Glomerular endothelial cell (primary cell): ENCODE measurements around the gene GALNT7. TPM values are rescaled to one million over a fixed set of nuclear protein-coding genes. Genes with fewer than 3 reads are reported as not detected.
A peak's percentile ranks its signal among the peaks of the same experiment; 100 is the strongest.

Experiments
- DNase-seq: peaks from one replicate; pipeline ENCODE4 v3.0.0-alpha.2; 2011; ENCODE audit warnings: low read depth, low spot score; ENCODE audit errors: extremely low read depth
- total RNA-seq: library from RNA; depleted of rRNA; stranded (reverse); fragments of >200 nt; gene quantifications from 2 replicates; pipeline ENCODE4 v1.2.3, GENCODE V29; 2015

Gene GALNT7
- total RNA-seq, 1 donor from 2014 or later = 63.8 TPM

DNA sequence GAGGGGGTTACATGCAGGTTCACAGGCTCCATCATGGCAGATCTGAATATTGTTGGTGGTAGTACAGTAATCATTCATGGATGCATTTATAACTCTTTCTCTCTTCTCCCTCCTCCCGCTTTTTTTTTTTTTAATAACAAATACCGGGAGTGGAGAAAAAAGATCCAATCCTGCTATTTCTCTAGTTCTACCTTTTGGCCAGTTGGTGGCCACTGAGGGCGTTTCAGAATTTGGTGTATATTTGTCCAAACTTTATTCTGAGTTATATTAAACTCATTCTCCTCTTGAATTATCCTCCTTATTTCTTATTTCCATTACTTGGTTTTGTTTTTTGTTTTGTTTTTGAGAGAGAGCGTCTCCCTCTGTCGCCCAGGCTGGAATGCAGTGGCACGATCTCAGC is 90.7 kb downstream of the GALNT7 start:
- DNase-seq = no peak

DNA sequence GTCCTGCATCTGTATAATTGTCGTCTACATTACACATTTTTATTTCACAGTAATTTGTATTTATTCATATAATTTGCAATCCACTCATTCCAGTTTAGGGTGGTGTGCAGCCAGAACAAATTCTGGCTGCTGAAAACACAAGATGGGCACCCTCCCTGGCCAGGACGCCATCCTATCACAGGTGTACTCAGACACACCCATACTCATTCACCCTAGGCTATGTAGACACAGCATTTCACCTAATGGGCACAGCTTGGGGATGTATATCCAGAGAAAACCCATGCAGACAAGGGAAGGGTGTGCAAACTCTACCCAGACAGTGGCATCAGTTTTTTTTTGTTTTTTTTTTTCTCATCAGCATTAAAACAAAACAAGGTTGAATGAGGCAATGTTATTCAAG is 92.4 kb downstream of the GALNT7 start:
- no peak for DNase-seq

- no peak for DNase-seq
These were observed 93.8 kb downstream of the GALNT7 start for GRCh38 chr4:173262375-173262774.

DNA sequence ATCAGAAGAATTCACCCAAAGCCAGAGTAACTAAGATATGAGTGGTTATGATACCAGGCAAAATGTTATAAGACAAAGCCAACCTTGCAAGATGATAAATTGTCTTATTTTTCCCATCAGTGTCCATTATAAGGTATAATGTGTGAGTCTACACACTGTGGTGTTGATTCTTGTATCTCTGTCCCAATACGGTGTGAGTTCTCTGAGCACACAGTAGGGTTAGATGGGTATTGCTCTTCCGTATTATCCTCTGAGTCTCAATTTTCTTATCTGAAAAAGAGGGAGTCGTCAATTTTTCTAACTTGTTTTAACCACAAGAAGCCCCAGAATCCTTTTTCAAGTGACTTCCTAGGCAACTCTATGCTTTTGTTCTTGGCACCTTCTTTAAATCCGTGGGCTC is 95.6 kb downstream of the GALNT7 start:
- no peak for DNase-seq

DNA sequence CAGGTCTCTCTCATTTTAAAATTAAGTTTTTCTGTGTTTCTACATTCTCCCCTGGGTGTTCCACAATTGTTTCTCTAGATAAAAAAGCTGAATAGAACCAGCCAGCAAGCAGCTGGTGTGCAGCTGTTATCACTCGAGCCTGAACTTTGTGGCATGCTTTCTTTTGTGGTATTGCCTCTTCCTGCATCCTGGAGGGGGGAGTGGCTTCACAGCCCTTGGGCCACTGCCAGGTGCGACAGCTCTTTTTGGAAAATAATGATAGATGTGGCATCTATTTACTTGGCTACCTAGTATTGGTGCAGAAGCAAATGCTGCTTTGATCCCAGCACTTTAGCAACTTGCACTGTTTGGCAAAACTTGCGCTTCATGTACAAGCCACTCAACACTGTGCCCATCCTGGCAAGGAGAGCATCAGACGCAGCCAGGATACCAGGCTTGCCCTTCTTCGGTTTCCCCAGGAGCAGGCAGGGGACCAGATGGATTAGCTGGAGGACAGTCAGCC is 96.1 kb downstream of the GALNT7 start:
- no peak for DNase-seq

- no peak for DNase-seq
These were observed 97.1 kb downstream of the GALNT7 start for GRCh38 chr4:173265751-173266150.

- DNase-seq = no peak
These were observed 99.1 kb downstream of the GALNT7 start for GRCh38 chr4:173267711-173268110.

DNA sequence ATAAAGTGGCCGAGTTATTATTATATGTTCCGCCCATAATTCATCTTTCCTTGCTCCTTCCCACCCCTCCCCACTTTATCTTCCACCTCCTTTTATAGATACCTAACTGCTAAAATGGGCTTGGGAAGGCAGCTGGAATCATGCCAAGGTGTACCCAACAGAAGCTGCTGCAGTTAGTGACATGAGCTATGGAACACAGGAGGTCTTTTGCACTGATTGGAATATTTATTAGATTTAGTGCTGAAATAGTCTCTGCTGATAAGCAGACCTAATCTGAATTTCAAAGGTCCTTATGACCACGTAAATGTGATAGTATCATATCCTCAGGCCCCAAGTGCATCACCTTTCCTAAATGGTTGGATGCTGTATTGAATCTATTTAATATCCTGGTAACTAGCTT is 100.7 kb downstream of the GALNT7 start:
- DNase-seq = no peak

- no peak for DNase-seq
These were observed 101.9 kb downstream of the GALNT7 start for GRCh38 chr4:173270312-173271027.

- no peak for DNase-seq
These were observed 103.7 kb downstream of the GALNT7 start for GRCh38 chr4:173272314-173272713.

- no peak for DNase-seq
These were observed 104.4 kb downstream of the GALNT7 start for GRCh38 chr4:173272996-173273395.

- DNase-seq = no peak
These were observed 105.3 kb downstream of the GALNT7 start for GRCh38 chr4:173273941-173274340.

DNA sequence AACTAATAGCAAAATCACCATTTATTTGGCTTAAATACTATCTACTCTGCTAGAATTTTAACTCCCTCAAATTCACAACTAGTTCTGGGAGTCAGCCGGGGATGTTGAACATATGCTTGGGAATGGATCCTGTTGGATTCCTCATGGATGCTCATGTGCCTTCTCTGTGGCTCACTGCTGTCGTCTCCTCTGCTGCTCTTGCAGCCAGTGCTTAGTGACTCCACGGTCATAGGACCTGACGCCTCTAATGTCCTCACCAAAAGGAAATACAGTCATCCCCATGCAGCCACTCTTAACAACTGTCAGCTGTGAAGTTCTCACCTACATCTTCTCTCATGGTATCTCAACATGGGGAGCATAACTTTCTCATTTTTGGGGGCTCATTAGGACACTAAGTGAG is 106.1 kb downstream of the GALNT7 start:
- DNase-seq = no peak

DNA sequence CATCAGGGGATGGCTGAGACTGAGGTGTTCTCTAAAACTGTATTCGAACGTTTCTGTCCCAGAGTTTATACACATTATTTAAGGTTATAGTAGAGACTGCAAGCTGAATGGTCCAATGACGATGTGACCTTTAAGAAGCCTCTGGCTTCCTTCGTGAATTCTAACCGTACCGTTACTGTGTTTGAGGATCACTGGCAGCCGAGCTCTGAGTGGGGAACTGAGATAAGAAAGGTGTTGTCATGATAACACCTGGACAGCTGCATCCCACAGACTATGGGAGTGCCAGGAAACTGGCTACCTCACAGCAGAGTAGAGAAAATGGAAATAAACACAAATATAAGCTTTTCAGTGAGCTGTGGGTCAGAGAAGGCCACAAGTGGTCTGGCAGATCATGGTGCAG is 106.5 kb downstream of the GALNT7 start:
- no peak for DNase-seq

GRCh38 chr4:173277340-173277739 is 108.7 kb downstream of the GALNT7 start:
- DNase-seq = no peak

DNA sequence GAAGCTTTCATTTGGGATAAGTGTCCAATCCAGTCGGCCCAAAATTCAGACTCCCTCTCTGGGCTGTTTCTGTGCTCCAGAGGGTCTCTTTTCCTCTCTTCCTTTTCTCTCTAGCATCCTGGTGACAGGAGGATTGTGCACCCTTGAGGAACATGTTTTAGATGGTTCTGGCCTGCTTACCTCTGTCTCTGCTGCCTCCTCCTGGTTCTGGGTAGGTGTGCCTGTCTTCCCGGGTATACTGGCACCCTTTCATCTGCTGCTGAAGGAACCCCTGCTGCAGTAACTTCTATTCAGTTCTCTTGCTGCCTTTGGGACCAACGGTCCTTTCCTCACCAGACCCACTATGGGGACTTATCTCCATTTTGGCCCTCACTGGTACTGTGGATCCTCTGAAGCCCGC is 112.4 kb downstream of the GALNT7 start:
- DNase-seq = no peak

DNA sequence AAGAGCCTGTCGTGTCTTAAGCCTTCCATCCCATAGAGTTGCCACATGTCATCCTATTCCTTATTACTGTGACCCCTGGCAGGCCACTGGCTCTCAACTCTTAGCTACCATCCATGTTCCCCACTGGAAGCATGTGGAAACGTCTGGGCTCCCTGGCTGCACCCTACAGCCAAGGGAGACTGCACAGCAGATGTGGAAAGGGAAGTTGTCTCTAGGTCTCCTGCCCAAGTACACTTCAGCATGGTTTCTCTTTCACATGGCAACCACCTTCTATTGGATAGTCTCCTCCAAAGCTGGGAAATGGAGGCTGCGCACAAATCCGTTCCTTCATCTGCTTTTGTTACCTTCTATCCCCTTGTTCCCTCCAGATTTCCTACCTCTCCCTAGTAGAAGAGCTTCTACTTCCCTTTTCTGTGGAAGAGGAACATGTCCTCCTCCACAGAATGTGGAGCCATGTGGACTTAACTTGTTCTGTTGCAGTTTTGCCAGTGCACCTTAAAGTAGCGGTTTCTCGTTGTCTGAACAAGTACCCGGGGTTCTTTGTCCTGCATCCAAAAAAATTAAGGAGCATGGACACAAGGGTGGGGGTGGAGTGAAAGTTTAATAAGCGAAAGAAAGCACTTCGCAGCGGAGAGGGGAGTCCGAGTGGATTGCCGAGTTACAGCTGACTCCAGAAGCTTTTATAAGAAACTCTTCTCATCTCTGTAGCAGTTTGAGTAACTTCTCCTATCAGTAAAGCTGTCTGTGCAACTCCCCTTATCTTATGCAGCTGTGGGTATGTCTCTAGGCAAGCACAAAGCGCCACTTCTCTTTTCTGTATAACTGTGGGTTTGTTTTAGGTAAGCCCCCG is 113.0 kb downstream of the GALNT7 start:
- no peak for DNase-seq

DNA sequence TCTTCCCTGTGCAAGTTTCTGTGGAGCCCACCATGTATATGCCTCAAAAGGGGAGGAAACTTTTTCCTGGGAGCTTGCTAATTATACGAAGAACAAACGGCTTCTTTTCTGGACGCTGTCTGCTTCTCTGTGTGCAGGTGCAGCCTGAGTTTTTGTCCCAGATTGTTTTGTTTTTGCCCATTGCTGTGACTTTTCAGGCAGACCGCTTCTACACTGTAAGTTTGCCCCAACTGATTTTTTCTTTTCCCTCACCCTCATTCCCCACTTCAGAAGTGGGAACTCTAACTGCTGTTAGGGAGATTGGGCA is 113.6 kb downstream of the GALNT7 start:
- no peak for DNase-seq

- no peak for DNase-seq
These were observed 114.0 kb downstream of the GALNT7 start for GRCh38 chr4:173282626-173283025.

- DNase-seq = no peak
These were observed 115.9 kb downstream of the GALNT7 start for GRCh38 chr4:173284463-173284862.

GRCh38 chr4:173287486-173287885 is 118.9 kb downstream of the GALNT7 start:
- DNase-seq = no peak

DNA sequence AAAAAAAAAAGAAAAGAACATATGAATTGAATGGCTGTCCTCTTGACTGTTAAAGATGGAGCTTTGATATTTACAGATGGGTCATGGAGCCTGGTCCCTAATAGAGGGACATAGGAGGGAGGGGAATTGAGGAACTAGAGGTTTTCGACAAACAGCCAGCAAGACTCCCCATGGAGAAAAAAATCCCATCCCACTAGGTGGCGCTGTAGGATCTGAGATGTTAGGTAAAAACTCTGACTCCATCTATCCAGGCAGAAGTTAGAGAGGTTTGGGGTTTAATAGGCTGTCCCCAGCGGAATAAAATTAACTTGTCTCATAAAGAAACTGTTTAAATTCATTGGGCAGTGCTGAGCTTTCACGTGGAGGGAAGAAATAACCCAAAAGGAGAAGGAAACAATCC is 119.7 kb downstream of the GALNT7 start:
- peak; percentile 44 for DNase-seq
